ENCODE measurements around the gene FAM200A.
A peak's percentile ranks its signal among the peaks of the same experiment; 100 is the strongest.
"Not testable (repeated sequence)": the region's sequence is repeated elsewhere in the genome, so short reads cannot be mapped to it uniquely, and the experiment has no call there.

The FAM200A gene

DNA sequence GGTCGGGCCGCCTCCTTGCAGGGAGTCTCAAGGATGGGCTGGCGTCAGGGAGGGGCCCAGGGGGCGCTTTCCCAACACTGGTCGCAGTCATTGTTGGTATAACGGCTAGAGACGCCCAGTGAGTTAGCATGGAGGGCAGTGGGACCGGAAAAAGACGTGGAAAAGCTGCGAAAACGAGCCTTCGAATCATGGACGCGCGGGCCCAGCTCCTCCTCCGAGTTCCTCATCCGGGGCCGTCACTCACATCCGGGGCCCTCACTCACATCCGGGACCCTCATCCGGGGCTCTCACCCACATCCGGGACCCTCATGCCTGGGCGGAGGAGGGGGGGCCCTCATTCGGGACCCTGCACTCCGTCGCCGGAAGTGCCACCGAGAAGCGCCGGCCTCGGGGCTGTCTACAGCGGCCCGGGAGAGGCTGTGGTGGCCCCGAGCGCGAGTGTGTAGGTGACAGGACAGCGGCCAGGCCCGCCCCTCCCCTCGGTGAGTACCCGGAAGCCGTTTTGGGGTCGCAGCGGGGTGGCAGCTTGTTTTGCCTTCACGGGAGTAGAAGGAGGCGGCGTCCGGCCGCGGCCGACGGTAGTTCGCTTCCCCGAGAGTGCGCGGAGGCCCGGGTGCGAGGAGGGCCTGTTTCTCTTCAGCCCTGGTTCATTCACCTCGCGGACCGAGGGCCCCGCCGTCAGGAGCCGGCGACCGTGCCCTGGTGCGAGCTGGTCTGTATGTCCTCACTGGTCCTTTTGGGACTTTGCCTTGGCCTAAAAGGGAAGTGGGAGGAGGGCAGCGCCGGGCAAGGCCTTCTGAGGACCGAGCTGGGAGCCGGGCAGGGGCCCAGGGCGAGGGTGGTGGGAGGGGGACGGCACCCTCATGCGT lies 6.6 kb upstream of the FAM200A start, which contains the start of gene ZNF655:
TSS of gene ZNF655 (plus strand) at position 337 of the 869 bp plus-strand sequence. CDS start 1,918 bp downstream, outside the sequence.
- DNase-seq, result peak; percentile 95

DNA sequence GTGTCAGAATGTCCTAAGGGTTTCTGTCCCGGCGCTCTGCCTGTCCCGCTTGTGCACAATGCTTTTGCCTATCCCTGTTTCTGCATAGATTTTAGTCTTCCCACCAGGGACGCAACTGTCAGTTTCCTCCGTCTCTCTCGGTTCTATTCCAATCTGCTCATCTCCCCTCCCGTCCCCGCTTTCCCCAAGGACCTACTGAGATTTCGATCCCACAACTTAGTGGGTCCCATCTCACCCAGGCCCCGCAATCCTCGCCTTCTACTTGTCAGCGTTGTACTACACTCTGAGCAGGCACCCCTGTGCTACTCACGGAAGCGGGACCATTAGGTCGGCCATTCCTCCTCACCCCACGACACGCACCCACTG lies 6.0 kb upstream of the FAM200A start:
- DNase-seq, result no peak

GRCh38 chr7:99557196-99557607 lies 5.3 kb upstream of the FAM200A start:
- DNase-seq, result no peak

DNA sequence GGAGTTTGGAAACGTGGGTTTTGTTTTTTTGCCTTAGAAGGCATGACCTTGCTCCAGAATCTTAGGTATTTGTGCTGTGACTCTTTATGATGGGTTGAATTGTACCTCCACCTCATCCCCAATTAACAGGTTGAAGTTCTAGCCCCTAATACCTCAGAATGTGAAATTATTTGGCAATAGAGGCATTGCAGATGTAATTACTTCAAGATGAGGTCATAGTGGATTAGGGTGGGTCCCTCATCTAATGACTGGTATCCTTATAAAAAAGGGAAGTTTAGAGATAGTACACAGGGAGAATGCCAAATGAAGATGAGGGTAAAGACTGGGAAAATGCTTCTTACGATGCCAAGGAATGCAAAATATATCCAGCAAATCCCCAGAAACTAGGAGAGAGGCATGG lies 3.0 kb upstream of the FAM200A start:
- no peak for DNase-seq

- DNase-seq, result no peak
Observed at GRCh38 chr7:99553039-99553438, 1.1 kb upstream of the FAM200A start.

- DNase-seq, result no peak
Observed at GRCh38 chr7:99551334-99551733, 580 bp downstream of the FAM200A start.

DNA sequence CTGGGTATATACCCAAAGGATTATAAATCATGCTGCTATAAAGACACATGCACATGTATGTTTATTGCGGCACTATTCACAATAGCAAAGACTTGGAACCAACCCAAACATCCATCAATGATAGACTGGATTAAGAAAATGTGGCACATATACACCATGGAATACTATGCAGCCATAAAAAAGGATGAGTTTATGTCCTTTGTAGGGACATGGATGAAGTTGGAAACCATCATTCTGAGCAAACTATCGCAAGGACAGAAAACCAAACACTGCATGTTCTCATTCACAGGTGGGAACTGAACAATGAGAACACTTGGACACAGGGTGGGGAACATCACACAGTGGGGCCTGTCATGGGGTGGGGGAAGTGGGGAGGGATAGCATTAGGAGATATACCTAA lies 2.4 kb downstream of the FAM200A start:
- not testable (repeated sequence) for DNase-seq

GRCh38 chr7:99545308-99545707 lies 6.6 kb downstream of the FAM200A start:
- not testable (repeated sequence) for DNase-seq

- no peak for DNase-seq
Observed at GRCh38 chr7:99543916-99544315, 8.0 kb downstream of the FAM200A start.

- DNase-seq, result no peak
Observed at GRCh38 chr7:99543081-99543671, 8.7 kb downstream of the FAM200A start.

DNA sequence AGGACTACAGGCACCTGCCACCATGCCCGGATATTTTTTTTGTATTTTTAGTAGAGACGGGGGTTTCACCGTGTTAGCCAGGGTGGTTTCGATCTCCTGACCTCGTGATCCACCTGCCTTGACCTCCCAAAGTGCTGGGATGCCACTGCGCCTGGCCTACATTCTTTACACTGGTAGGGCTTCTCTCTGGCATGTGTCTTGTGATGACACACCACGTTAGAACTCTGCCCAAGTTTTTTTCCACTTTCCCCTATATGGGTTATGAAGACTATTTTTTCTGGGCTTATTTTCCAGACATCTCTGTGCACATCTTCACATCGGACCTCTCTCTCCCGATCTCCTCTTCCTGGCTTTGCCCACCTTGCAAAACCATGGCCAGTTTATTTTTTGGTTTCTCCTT lies 10.7 kb downstream of the FAM200A start:
- DNase-seq, result no peak

- no peak for DNase-seq
Observed at GRCh38 chr7:99540542-99540941, 11.4 kb downstream of the FAM200A start.

DNA sequence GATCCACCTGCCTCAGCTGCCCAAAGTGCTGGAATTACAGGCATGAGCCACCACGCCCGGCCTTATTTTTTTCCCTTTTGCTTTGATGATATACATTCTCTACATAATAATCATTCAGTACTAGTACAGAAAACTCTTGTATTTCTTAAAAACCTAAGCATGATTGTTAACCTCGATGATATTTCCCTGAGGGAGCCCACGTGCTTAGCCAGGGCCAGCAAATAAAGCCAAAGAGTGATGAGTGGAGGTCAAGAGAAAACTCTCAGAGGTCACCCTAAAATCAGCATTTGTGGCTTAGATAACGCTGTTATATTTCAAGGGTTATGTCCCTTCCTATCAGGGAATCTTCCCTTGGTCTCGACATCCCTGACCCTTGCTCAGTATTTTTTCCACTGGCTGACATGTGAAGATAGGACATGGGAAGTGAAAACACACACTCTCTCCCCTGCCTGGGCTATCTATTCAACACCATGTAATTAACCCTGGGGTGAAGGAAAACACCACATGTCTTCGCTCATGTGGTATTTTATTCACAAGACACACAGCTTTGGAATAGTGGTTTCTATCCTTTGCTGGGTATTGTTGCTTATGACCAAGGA lies 12.6 kb downstream of the FAM200A start:
- DNase-seq, result no peak

- no peak for DNase-seq
Observed at GRCh38 chr7:99535667-99536066, 16.2 kb downstream of the FAM200A start.

- no peak for DNase-seq
Observed at GRCh38 chr7:99531354-99531765, 20.6 kb downstream of the FAM200A start.

- peak; percentile 12 for DNase-seq
Observed at GRCh38 chr7:99525713-99526440, 26.0 kb downstream of the FAM200A start.

- no peak for DNase-seq
Observed at GRCh38 chr7:99521399-99521798, 30.5 kb downstream of the FAM200A start.

- no peak for DNase-seq
Observed at GRCh38 chr7:99514050-99514449, 37.9 kb downstream of the FAM200A start.

GRCh38 chr7:99505324-99505662 lies 46.6 kb downstream of the FAM200A start:
- DNase-seq, result no peak

GRCh38 chr7:99504603-99505323 lies 47.2 kb downstream of the FAM200A start, which contains the start of gene ZKSCAN5:
Gene ZKSCAN5 (plus strand): TSS chr7:99504662. CDS start chr7:99506045, 1,383 bp downstream.
- peak; percentile 97 for DNase-seq

DNA sequence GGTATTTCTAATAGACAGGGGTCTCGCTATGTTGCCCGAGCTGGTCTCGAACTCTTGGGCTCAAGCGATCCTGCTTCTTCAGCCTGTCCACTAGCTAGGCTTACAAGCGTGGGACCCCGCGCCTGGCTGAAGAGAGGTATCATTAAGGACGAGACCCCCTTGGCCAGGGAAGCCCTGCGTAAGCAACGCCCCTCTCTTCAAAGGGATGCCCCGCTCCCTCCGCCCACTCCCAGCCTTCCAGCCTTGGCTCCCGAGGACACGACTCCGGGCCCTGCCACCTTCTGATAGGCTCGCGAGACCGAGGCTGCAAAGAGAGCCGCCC lies 47.7 kb downstream of the FAM200A start:
- no peak for DNase-seq

DNA sequence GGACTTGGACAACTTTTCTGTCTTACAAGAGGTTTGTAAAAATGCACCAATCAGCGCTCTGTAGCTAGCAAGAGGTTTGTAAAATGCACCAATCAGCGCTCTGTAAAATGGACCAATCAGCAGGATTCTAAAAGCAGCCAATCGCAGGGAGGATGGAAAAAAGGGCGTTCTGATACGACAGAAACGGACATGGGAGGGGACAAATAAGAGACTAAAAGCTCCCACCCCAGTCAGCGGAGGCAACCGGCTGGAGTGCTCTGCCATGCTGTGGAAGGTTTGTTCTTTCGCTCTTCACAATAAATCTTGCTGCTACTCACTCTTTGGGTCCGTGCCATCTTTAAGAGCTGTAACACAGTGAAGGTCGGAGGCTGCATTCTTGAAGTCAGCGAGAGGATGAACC lies 50.7 kb downstream of the FAM200A start:
- DNase-seq, result peak; percentile 25

DNA sequence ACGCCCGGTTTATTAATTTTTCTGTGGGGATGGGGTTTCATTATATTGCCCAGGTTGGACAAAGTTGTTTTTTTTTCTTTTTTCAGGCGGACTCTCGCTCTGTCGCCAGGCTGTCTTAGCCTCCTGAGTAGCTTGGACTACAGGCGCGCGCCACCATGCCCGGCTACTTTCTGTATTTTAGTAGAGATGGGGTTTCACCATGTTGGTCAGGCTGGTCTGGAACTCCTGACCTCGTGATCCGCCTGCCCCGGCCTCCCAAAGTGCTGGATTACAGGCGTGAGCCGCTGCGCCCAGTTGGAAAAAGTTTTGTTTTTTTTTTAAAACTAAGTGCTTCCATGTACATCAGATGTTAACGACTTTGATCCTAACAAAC lies 51.3 kb downstream of the FAM200A start:
- no peak for DNase-seq

All from CD4-positive, alpha-beta T cell treated with Interleukin-17A for 1 hour (primary cell).